GM12873 (cell line): ENCODE measurements around the gene EIF2B4.

ENCODE experiments used
- TF ChIP-seq, protein P1 (sequence below): IDR thresholded peaks from 2 replicates; pipeline ENCODE4 v1.5.1; 2012; ENCODE audit warnings: low read depth, mild to moderate bottlenecking, moderate library complexity, low read length, control low read depth; ENCODE audit not compliant: insufficient read depth; ENCODE audit errors: missing control alignments

The EIF2B4 gene

DNA sequence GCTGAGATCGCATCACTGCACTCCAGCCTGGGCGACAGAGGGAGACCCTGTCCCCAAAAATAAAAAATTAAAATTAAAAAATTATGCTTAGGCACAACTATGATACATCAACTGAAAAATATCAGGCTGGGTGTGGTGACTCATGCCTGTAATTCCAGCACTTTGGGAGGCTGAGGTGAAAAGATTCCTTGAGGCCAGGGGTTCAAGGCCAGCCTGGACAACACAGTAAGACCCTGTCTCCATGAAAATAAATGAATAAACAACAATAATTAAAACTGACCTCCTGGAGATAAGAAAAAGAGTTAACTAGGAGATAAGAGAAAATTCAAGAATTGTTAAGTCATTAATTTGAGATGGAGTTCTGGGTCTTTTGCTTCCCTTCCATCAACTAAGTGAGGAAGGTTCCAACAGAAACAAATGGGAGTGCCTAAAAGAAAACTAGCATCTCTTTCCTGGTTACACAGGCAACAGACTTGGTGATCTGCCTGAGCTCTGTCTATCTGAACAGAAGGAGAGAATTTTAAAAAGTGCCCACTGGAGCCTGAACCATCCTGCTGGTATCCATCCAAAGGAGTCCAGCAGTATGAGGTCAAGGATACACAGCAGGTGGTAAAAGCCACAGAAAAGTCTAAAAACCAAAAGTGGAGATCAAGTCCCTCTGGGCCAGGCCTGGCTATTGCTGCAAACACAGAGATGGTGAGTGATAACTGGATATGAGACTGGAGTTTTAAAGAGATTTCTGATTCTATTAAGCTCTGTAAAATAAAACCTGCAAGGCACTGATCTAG lies 30.4 kb upstream of the EIF2B4 start:
- TF ChIP-seq, protein P1, sequence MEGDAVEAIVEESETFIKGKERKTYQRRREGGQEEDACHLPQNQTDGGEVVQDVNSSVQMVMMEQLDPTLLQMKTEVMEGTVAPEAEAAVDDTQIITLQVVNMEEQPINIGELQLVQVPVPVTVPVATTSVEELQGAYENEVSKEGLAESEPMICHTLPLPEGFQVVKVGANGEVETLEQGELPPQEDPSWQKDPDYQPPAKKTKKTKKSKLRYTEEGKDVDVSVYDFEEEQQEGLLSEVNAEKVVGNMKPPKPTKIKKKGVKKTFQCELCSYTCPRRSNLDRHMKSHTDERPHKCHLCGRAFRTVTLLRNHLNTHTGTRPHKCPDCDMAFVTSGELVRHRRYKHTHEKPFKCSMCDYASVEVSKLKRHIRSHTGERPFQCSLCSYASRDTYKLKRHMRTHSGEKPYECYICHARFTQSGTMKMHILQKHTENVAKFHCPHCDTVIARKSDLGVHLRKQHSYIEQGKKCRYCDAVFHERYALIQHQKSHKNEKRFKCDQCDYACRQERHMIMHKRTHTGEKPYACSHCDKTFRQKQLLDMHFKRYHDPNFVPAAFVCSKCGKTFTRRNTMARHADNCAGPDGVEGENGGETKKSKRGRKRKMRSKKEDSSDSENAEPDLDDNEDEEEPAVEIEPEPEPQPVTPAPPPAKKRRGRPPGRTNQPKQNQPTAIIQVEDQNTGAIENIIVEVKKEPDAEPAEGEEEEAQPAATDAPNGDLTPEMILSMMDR: no peak

DNA sequence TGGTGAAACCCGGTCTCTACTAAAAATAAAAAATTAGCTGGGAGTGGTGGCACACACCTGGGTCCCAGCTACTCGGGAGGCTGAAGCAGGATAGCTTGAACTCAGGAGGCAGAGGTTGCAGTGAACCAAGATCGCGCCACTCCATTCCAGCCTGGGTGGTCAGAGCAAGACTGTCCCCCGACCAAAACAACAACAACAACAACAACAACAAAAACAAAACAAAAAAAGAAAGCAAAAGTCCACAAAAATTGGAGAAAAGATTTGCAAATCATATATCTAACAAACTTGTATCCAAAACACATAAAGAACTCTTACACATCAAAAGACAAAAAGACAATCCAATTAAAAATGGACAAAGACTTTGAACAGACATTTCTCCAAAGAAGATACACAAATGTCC lies 28.8 kb upstream of the EIF2B4 start:
- TF ChIP-seq, protein P1: no peak

DNA sequence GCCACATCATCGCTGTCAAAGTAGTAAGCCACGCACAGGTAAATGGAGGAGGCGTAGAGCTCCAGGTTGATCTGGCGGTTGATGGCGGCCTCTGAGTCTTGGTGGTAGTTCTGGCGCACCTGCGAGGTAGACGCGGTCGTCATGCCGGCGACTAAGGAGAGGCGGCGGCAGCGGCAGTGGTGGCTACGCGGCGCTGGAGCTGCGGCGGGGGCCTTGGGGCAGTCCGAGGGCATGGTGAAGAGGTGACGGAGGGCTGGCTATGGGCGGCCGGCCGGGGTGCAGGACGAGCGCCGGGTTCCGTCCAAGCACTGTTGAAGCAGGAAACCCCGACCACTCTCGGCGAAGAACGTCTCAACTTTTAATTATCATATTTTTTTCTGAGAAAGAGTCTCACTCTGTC lies 23.1 kb upstream of the EIF2B4 start:
- TF ChIP-seq, protein P1: no peak

DNA sequence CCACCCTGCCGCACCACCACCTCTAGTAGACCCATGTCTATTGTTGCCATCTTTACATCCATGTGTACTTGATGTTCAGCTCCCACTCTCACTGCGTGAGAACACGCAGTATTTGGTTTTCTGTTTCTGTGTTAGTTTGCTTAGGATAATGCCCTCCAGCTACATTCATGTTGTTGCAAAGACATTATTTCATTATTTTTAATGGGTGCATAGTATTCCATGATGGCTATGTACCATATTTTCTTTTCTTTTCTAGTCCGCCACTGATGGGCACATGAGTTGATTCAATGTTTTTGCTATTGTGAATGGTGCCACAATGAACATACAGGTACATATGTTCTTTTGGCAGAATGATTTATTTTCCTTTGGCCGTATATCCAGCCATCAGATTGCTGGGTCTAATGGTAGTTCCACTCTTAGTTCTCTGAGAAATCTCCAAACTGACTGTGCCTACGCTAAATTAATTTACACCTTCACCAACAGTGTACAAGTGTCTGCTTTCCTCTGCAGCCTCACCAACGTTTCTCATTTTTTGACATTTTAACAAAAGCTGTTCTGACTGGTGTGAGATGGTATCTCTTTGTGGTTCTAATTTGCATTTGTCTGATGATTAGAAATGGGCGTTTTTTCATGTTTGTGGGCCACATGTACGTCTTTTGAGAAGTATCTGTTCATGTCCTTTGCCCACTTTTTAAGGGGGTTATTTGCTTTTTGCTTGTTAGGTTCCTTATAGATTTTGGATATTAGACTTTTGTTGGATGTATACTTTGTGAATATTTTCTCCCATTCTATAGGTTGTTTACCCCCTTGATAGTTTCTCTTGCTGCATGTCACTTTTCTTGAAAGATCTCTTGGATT lies 20.9 kb upstream of the EIF2B4 start:
- TF ChIP-seq, protein P1: no peak

DNA sequence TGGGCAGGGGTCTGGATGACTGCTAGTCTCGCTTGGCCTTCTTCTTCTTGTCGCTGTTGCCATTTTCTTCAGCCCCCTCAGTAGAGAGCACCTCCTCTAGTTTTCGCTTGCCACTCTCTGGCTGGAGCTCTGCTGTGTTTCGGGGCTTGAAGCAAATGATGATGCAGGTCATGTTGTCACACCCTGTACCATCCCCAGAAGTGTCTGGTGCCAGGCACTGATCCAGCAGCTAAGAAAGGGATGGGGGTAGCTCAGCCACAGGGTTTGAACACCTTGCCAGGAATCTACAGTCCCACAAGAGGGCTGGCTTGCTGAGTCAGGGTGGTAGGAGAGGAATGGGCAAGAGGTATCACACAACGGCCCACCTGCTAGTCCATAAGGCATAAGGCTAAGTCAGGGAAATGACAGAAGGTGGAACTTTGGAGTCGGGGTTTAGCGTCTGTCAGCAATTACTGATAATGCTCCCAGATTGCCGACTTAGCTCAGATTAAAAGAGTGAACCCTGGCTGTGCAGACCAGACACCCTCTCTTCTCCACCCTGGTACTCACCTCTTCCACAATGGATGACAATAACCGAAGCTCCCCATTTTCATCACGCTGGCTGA lies 11.5 kb upstream of the EIF2B4 start:
- TF ChIP-seq, protein P1: no peak

DNA sequence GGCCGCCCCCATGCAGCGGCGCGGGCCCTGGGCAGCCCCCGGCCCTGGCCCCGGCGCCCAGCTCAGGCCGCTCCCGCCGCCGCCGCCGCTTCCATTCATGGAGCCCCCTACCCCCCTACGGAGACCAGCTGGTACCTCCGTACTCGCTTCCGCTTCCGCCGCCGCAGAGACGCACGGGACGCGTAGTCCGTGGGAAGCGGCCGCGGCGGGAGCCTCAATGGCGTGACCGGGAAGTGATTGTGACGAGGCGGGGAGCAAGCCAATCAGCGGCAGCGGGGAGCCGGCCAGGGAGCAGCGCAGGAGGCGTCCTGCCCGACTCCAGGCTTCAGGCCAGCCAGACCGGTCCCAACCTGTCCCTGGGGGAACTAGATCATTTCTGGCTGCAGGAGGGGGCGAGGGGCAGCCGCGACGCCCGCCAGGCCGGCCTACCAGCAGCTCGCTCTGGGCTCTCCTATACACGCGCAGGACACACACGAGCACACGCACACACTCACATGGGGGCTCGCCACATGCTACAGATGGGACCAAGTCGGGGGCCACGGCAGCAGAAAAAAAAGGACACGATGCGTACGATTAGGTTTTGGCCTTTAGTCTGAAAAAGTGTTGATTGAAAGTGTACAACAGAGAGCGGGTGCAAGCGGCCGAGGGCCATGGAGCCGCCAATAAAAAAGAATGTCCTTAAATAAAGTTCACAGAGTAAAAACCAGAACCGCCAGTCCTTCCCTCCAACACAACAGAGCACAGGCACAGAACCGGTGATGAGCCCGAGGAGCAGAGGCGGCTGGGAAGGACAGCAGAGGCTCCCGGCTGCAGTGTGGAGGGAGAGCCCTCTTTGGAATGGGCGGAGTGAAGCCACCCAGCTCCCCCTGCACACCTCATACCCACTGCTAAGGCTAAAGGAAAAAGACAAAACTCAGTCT lies 10.7 kb upstream of the EIF2B4 start, which contains the start of gene ZNF513:
Gene ZNF513 (minus strand): TSS at position 109 of the 920 bp plus-strand sequence. CDS start 208 bp downstream, outside the sequence.
- TF ChIP-seq, protein P1: no peak
